BE2C (cell line): ENCODE results near the gene UBE2G2.

ENCODE experiments used
- DNase-seq: peaks from one replicate; pipeline ENCODE4 v3.0.0-alpha.2; 2020
- H3K27me3 ChIP-seq: fragments of 250-450 bp; sonication (Bioruptor Pico); 2 replicates; pipeline ENCODE4 v1.5.1; 2020; ENCODE audit warnings: mild to moderate bottlenecking
- H3K36me3 ChIP-seq: fragments of 250-450 bp; sonication (Bioruptor Pico); 2 replicates; pipeline ENCODE4 v1.5.1; 2020; ENCODE audit warnings: mild to moderate bottlenecking
- H3K4me1 ChIP-seq: fragments of 250-450 bp; sonication (Bioruptor Pico); 2 replicates; pipeline ENCODE4 v1.5.1; 2020
- H3K4me3 ChIP-seq: 2 replicates; pipeline ENCODE4 v1.5.1; 2011; ENCODE audit warnings: low read depth, low read length
- H3K9me3 ChIP-seq: fragments of 250-450 bp; sonication (Bioruptor Pico); 2 replicates; pipeline ENCODE4 v1.5.1; 2020
- CTCF ChIP-seq: IDR thresholded peaks from 2 replicates; pipeline ENCODE4 v1.5.1; 2012; ENCODE audit warnings: mild to moderate bottlenecking, low read depth, low read length

UBE2G2 gene

DNA sequence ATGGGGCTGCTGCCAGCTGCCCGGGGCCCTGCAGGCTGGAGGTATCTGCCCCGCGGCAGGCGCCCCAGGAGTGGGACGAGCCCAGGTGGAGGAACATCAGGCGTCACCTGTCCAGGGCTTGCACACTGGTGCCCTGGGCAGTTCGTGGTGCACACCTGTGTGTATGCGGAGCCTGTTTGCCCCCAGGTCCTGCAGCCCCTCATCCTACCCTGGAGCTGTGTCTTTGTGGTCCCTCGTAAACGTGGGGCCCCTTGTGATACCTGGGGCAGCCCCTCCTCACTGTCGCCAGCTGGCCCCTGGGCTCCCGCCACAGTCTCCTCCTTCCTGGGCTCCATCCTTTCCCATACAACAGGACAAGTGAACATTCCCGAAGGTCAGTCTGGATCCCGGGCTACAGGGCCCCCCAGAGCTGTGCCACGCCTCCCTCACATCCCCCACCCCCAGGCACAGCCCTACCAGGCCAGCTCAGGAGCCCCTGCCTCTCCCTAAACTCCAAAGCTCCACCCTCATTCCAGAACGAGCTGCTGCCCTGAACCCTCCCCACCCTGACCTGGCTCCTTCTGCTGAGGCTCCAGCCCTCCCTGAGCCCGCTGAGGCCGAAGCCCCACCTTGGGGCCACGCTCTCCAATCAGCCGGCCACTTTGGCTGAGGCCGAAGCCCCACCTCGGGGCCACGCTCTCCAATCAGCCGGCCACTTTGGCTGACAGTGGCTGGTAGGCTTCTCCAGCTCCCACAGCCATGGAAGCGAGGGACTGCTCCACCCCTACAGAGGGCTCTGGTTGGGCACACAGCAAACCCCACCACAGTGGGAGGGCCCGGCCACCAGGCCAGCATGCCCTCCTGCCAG lies 42.6 kb downstream of the UBE2G2 start:
- Histone ChIP-seq H3K27me3 (no peaks in the 10 kb centered on the region; the same call in 1 of the 2 replicates), H3K9me3 (no peaks in the 10 kb centered on the region), H3K4me1 (no peaks in the 10 kb centered on the region)

DNA sequence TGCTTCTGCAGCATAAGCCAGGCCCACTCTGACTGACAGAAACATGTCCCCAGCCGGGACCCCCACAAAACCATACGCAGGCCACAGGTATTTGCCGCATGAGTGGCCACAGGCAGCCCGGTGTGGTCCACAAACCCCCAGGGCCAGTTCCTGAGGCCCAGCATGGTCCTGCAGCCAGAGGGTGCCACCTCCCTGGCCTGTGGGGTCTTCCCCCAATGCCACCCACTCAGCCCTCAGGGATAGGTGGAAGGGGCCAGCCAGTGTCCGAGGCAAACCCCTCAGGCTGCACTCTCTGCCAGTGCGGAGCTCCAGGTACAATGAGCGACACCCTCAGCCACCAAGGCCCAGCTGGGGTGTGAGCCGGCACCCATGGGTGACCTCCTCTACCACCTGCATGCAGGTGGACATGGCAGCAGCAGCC lies 43.5 kb downstream of the UBE2G2 start:
- TF ChIP-seq CTCF, result no peak
- Histone ChIP-seq H3K4me1 (no peaks in the 10 kb centered on the region), H3K27me3 (no peaks in the 10 kb centered on the region; the same call in 1 of the 2 replicates), H3K9me3 (no peaks in the 10 kb centered on the region), H3K4me3 (no peak overlapping the region), H3K36me3 (no peaks in the 10 kb centered on the region)
- no peak for DNase-seq

More for the DNA sequence above, 42.6 kb downstream of the UBE2G2 start:
- Histone ChIP-seq H3K4me3 (no peak overlapping the region), H3K36me3 (no peaks in the 10 kb centered on the region)
- DNase-seq, result no peak
- TF ChIP-seq CTCF, result no peak

GRCh38 chr21:44757731-44758130 lies 43.9 kb downstream of the UBE2G2 start:
- TF ChIP-seq CTCF, result no peak
- Histone ChIP-seq H3K4me1 (no peaks in the 10 kb centered on the region), H3K9me3 (no peaks in the 10 kb centered on the region), H3K27me3 (no peaks in the 10 kb centered on the region; the same call in 1 of the 2 replicates), H3K4me3 (no peak overlapping the region), H3K36me3 (no peaks in the 10 kb centered on the region)
- DNase-seq, result no peak

DNA sequence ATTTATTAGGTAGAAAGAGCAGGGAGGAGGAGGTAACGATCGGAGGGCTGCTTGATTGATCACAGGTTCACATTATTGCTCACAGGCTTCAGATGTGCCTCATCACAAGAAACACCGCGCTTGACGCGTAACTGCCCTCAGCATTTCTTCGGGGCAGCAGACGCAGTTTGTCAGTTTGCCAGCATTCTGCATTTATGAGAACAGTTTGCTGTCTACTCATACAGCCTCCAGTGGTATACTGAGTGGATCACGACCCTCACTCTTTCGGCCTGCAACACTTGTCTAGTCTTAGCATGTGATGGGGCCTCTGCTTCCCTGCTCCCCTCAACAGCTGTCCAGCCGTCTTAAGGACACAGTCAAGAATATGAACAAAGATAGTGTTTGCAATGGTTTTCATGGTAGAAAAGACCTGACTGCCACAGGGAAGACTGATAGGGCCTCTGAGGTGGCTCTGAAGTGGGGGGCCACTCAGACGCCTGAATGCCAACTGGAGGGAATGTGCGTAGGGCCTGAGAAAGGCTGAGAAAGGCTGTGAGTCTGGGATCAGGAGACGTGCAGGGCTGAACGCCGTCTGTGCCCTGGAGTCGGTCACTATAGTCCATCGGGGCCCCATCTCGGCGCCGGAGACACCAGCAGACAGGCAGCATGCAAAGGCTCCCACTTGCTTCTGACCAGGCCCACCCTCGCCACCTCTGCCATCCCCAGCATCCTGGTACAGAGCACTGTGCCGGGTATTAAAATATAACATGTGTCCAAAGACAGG lies 45.0 kb downstream of the UBE2G2 start:
- Histone ChIP-seq H3K4me3 (no peak overlapping the region), H3K36me3 (no peaks in the 10 kb centered on the region), H3K9me3 (no peaks in the 10 kb centered on the region), H3K27me3 (no peaks in the 10 kb centered on the region; the same call in 1 of the 2 replicates), H3K4me1 (no peaks in the 10 kb centered on the region)
- DNase-seq, result no peak
- TF ChIP-seq CTCF, result no peak

GRCh38 chr21:44755227-44755626 lies 46.4 kb downstream of the UBE2G2 start:
- Histone ChIP-seq H3K27me3 (no peaks in the 10 kb centered on the region; the same call in 1 of the 2 replicates), H3K36me3 (no peaks in the 10 kb centered on the region), H3K4me1 (no peaks in the 10 kb centered on the region), H3K9me3 (no peaks in the 10 kb centered on the region), H3K4me3 (no peak overlapping the region)
- no peak for TF ChIP-seq CTCF
- no peak for DNase-seq
